H1 (cell line): ENCODE measurements around the gene FYB2. TPM values are rescaled to one million over a fixed set of nuclear protein-coding genes. Genes with fewer than 3 reads are reported as not detected.

Source experiments
- FOSL1 ChIP-seq: IDR thresholded peaks from 2 replicates; pipeline ENCODE4 v1.6.1; 2011; ENCODE audit warnings: mild to moderate bottlenecking, low read depth, low read length, moderate library complexity; ENCODE audit not compliant: insufficient read depth
- RFX5 ChIP-seq: IDR thresholded peaks from 2 replicates; pipeline ENCODE4 v1.6.1; 2011; ENCODE audit warnings: low read depth, low read length, improper control_type of control experiment, borderline replicate concordance
- RNF2 ChIP-seq: fragments of 200-900, 300-1000 bp; sonication (generic); IDR thresholded peaks from 2 replicates; pipeline ENCODE4 v1.7.1; 2016; ENCODE audit warnings: borderline replicate concordance, low read depth, mild to moderate bottlenecking, antibody characterized with exemption, low read length; ENCODE audit not compliant: poor library complexity, severe bottlenecking; ENCODE audit errors: missing control alignments
- SAP30 ChIP-seq: fragments of 300-600 bp; sonication (generic); IDR thresholded peaks from 2 replicates; pipeline ENCODE4 v1.7.1; 2012; ENCODE audit warnings: low read length, moderate library complexity, mild to moderate bottlenecking, inconsistent platforms; ENCODE audit not compliant: insufficient read depth, insufficient replicate concordance
- USF2 ChIP-seq: IDR thresholded peaks from 2 replicates; pipeline ENCODE4 v1.6.1; 2011; ENCODE audit warnings: low read length, improper control_type of control experiment
- ZNF274 ChIP-seq: IDR thresholded peaks from 2 replicates; pipeline ENCODE4 v1.7.0; 2012; ENCODE audit warnings: low read length, borderline replicate concordance; ENCODE audit errors: extremely low read depth
- polyA plus RNA-seq, 7 experiments: library from polyadenylated mRNA; depleted of rRNA in 3 of 7; stranded (reverse) in 5 of 7; unstranded in 2 of 7; fragments of >200 nt in 5 of 7; fragments of 200-250 nt in 2 of 7; gene quantifications; 1 replicate in 5 of 7; 2 replicates in 1 of 7; 4 replicates in 1 of 7; pipeline versions ENCODE4 v1.2.1 to v1.2.3, GENCODE V29; 2011 to 2013; ENCODE audit warnings: missing spikeins in 2 of 7, mixed read lengths in 2 of 7
- total RNA-seq: library from RNA; stranded (reverse); fragmentation: NEBNext Ultra II Directional; extraction: Animal tissue kit (Norgen Biotek cat#: 25700); gene quantifications from 2 replicates; pipeline ENCODE4 v1.2.1, GENCODE V29; 2021
- TF ChIP-seq, protein P1 (sequence below): fragments of 300-600 bp; sonication (generic); IDR thresholded peaks from 2 replicates; pipeline ENCODE4 v1.7.1; 2012; ENCODE audit warnings: low read length, moderate library complexity, mild to moderate bottlenecking, inconsistent platforms; ENCODE audit not compliant: insufficient replicate concordance

Gene FYB2
- total and polyA plus RNA-seq, 2 of the 8 experiments (the other 6 are each of a cell fraction or from before 2014, with no cell fraction given), result 0.11 to 0.17 TPM

DNA sequence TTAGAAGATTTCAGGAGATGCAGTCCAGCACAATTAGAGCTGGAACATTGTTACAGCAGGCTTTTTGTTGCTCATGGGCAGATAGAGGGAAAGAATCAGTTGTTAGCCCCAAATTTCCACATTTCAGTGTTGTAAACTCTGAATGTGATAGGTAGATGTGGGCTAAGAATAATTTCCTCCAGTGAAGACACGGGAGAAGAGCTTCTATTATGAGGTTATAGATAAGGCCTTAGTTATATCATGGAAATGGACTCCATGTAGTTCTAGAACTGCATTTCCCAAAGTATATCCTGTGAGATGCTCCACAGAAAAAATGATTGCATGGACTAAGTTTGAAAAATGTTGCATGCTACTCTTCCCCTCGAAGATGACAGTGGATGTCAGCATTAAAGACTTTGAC is 109.2 kb downstream of the FYB2 start (continued):
- TF ChIP-seq, protein P1, sequence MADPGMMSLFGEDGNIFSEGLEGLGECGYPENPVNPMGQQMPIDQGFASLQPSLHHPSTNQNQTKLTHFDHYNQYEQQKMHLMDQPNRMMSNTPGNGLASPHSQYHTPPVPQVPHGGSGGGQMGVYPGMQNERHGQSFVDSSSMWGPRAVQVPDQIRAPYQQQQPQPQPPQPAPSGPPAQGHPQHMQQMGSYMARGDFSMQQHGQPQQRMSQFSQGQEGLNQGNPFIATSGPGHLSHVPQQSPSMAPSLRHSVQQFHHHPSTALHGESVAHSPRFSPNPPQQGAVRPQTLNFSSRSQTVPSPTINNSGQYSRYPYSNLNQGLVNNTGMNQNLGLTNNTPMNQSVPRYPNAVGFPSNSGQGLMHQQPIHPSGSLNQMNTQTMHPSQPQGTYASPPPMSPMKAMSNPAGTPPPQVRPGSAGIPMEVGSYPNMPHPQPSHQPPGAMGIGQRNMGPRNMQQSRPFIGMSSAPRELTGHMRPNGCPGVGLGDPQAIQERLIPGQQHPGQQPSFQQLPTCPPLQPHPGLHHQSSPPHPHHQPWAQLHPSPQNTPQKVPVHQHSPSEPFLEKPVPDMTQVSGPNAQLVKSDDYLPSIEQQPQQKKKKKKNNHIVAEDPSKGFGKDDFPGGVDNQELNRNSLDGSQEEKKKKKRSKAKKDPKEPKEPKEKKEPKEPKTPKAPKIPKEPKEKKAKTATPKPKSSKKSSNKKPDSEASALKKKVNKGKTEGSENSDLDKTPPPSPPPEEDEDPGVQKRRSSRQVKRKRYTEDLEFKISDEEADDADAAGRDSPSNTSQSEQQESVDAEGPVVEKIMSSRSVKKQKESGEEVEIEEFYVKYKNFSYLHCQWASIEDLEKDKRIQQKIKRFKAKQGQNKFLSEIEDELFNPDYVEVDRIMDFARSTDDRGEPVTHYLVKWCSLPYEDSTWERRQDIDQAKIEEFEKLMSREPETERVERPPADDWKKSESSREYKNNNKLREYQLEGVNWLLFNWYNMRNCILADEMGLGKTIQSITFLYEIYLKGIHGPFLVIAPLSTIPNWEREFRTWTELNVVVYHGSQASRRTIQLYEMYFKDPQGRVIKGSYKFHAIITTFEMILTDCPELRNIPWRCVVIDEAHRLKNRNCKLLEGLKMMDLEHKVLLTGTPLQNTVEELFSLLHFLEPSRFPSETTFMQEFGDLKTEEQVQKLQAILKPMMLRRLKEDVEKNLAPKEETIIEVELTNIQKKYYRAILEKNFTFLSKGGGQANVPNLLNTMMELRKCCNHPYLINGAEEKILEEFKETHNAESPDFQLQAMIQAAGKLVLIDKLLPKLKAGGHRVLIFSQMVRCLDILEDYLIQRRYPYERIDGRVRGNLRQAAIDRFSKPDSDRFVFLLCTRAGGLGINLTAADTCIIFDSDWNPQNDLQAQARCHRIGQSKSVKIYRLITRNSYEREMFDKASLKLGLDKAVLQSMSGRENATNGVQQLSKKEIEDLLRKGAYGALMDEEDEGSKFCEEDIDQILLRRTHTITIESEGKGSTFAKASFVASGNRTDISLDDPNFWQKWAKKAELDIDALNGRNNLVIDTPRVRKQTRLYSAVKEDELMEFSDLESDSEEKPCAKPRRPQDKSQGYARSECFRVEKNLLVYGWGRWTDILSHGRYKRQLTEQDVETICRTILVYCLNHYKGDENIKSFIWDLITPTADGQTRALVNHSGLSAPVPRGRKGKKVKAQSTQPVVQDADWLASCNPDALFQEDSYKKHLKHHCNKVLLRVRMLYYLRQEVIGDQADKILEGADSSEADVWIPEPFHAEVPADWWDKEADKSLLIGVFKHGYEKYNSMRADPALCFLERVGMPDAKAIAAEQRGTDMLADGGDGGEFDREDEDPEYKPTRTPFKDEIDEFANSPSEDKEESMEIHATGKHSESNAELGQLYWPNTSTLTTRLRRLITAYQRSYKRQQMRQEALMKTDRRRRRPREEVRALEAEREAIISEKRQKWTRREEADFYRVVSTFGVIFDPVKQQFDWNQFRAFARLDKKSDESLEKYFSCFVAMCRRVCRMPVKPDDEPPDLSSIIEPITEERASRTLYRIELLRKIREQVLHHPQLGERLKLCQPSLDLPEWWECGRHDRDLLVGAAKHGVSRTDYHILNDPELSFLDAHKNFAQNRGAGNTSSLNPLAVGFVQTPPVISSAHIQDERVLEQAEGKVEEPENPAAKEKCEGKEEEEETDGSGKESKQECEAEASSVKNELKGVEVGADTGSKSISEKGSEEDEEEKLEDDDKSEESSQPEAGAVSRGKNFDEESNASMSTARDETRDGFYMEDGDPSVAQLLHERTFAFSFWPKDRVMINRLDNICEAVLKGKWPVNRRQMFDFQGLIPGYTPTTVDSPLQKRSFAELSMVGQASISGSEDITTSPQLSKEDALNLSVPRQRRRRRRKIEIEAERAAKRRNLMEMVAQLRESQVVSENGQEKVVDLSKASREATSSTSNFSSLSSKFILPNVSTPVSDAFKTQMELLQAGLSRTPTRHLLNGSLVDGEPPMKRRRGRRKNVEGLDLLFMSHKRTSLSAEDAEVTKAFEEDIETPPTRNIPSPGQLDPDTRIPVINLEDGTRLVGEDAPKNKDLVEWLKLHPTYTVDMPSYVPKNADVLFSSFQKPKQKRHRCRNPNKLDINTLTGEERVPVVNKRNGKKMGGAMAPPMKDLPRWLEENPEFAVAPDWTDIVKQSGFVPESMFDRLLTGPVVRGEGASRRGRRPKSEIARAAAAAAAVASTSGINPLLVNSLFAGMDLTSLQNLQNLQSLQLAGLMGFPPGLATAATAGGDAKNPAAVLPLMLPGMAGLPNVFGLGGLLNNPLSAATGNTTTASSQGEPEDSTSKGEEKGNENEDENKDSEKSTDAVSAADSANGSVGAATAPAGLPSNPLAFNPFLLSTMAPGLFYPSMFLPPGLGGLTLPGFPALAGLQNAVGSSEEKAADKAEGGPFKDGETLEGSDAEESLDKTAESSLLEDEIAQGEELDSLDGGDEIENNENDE, result no peak
- no peak for TF ChIP-seq RNF2
- TF ChIP-seq ZNF274, result no peak
- TF ChIP-seq USF2, result no peak
- TF ChIP-seq SAP30, result no peak
- no peak for TF ChIP-seq RFX5
- no peak for TF ChIP-seq FOSL1
- TF ChIP-seq, all 59 proteins: peak for 0
